Sigmoid colon (tissue), 7 donors: ENCODE results near the gene ATP23. TPM values are rescaled to one million over a fixed set of nuclear protein-coding genes. Genes with fewer than 3 reads are reported as not detected.

Experiments
- DNase-seq: peaks from one replicate; pipeline ENCODE4 v3.0.0-alpha.2; 2019
- H3K27ac ChIP-seq, 4 donors: fragments of 200-600 bp; sonication (generic); one replicate each; pipeline ENCODE4 v1.5.1; 2016 to 2019; ENCODE audit warnings: mild to moderate bottlenecking in 1 of 4
- H3K27me3 ChIP-seq, 3 donors: fragments of 200-600 bp; sonication (generic); one replicate each; pipeline ENCODE4 v1.5.1; 2019; ENCODE audit warnings: mild to moderate bottlenecking in 1 of 3
- H3K36me3 ChIP-seq, 4 donors: fragments of 200-600 bp; sonication (generic); one replicate each; pipeline ENCODE4 v1.5.1; 2016 to 2019
- H3K4me1 ChIP-seq, 4 donors: fragments of 200-600 bp; sonication (generic); one replicate each; pipeline ENCODE4 v1.5.1; 2017 to 2019
- H3K4me3 ChIP-seq, 4 donors: fragments of 200-600 bp; sonication (generic); one replicate each; pipeline ENCODE4 v1.5.1; 2017 to 2019; ENCODE audit warnings: mild to moderate bottlenecking in 2 of 4, moderate library complexity in 1 of 4
- H3K9me3 ChIP-seq, 4 donors: fragments of 200-600 bp in 3 of 4; sonication (generic) in 3 of 4; one replicate each; pipeline versions ENCODE4 v1.5.1 to v1.6.1; 2013 to 2019
- CTCF ChIP-seq, 4 experiments: fragments of 450-650 bp in 3 of 4; fragments of 200-600 bp in 1 of 4; IDR thresholded peaks; one replicate each; pipeline ENCODE4 v1.5.1; 2016 to 2019; ENCODE audit warnings: antibody characterized with exemption in 4 of 4, mild to moderate bottlenecking in 3 of 4, moderate library complexity in 2 of 4
- EP300 ChIP-seq, 4 donors: sonication (generic); formaldehyde crosslinking; IDR thresholded peaks; one replicate each; pipeline ENCODE4 v1.6.1; 2017; ENCODE audit warnings: antibody characterized with exemption in 4 of 4
- POLR2A ChIP-seq, 2 donors: fragments of 450-650 bp; IDR thresholded peaks; one replicate each; pipeline ENCODE4 v1.6.1; 2016; ENCODE audit warnings: antibody characterized with exemption in 2 of 2, mild to moderate bottlenecking in 2 of 2, moderate library complexity in 2 of 2
- POLR2AphosphoS5 ChIP-seq, 4 donors: sonication (generic); formaldehyde crosslinking; IDR thresholded peaks; one replicate each; pipeline ENCODE4 v1.6.1; 2017; ENCODE audit warnings: antibody characterized with exemption in 4 of 4
- WGBS, 2 donors: extraction: QIAGEN DNeasy Blood & Tissue Kit; methylation state at CpG; one replicate each; pipeline ENCODE4 v1.1.7; 2013; 5-methylcytosine and 5-hydroxymethylcytosine counted together
- intact Hi-C: fragments of 100-400 bp; cut with DNase I; formaldehyde crosslinking; loops from one replicate; pipeline ENCODE4 v1.15.1; 2023
- polyA plus RNA-seq, 3 donors: library from polyadenylated mRNA; stranded (reverse); fragments of 200-250 nt; gene quantifications; one replicate each; pipeline ENCODE4 v1.2.3, GENCODE V29; 2013
- total RNA-seq, 4 donors: library from RNA; depleted of rRNA; stranded (reverse); fragments of >200 nt; gene quantifications; one replicate each; pipeline ENCODE4 v1.1.0, GENCODE V29; 2016
- donor health status: healthy with polysubstance abuse.
- donor health status: Bipolar disorder and iron deficiency.
- donor health status: healthy.

ATP23 gene
- total and polyA plus RNA-seq, 7 donors = 5.3 to 43.5 (median 14.8) TPM

GRCh38 chr12:57908511-57908910, 32.9 kb upstream of the ATP23 start:
- Histone ChIP-seq H3K27me3 (no peaks in the 10 kb centered on the region), H3K4me3 (no peak overlapping the region), H3K36me3 (no peaks in the 10 kb centered on the region), H3K9me3 (no peaks in the 10 kb centered on the region), H3K27ac (no peak overlapping the region), H3K4me1 (peaks cover 0 to 5% (median 0%) of the 10 kb centered on the region in 4 donors)
- no peak for DNase-seq
- WGBS, 2 donors = 88 to 92% methylated on average over 8 of the region's 8 CpGs
- intact Hi-C loops = no loop called here
- TF ChIP-seq EP300 (IDR thresholded peaks at IDR 0.05) (no peak), CTCF (IDR thresholded peaks at IDR 0.05) (no peak), POLR2AphosphoS5 (IDR thresholded peaks at IDR 0.05) (no peak), POLR2A (IDR thresholded peaks at IDR 0.05) (no peak)

- no peak overlapping the region for H3K27ac ChIP-seq
- H3K9me3 ChIP-seq = no peaks in the 10 kb centered on the region
- intact Hi-C loops = no loop called here
- H3K4me3 ChIP-seq = no peak overlapping the region
- peaks cover 0 to 5% (median 0%) of the 10 kb centered on the region in 4 donors for H3K4me1 ChIP-seq
- DNase-seq = no peak
- no peaks in the 10 kb centered on the region for H3K36me3 ChIP-seq
- H3K27me3 ChIP-seq = no peaks in the 10 kb centered on the region
- 85 to 87% methylated on average over 4 of the region's 4 CpGs for WGBS, 2 donors
- no peak for TF ChIP-seq CTCF (IDR thresholded peaks at IDR 0.05)
- no peak for TF ChIP-seq POLR2A (IDR thresholded peaks at IDR 0.05)
- TF ChIP-seq EP300 (IDR thresholded peaks at IDR 0.05) = no peak
- no peak for TF ChIP-seq POLR2AphosphoS5 (IDR thresholded peaks at IDR 0.05)
Measured at GRCh38 chr12:57909056-57909455, 32.3 kb upstream of the ATP23 start.

GRCh38 chr12:57909611-57910010, 31.8 kb upstream of the ATP23 start:
- Histone ChIP-seq H3K27me3 (no peaks in the 10 kb centered on the region), H3K36me3 (no peaks in the 10 kb centered on the region), H3K4me1 (peaks cover 0 to 5% (median 0%) of the 10 kb centered on the region in 4 donors), H3K27ac (no peak overlapping the region), H3K4me3 (no peak overlapping the region), H3K9me3 (no peaks in the 10 kb centered on the region)
- intact Hi-C loops = no loop called here
- no peak for DNase-seq
- WGBS, 2 donors = 86 to 93% methylated on average over 4 of the region's 4 CpGs
- TF ChIP-seq POLR2AphosphoS5 (IDR thresholded peaks at IDR 0.05) (no peak), EP300 (IDR thresholded peaks at IDR 0.05) (no peak), POLR2A (IDR thresholded peaks at IDR 0.05) (no peak), CTCF (IDR thresholded peaks at IDR 0.05) (no peak)

- no peak for TF ChIP-seq EP300 (IDR thresholded peaks at IDR 0.05)
- TF ChIP-seq CTCF (IDR thresholded peaks at IDR 0.05) = no peak
- no peak for TF ChIP-seq POLR2A (IDR thresholded peaks at IDR 0.05)
- no peak for TF ChIP-seq POLR2AphosphoS5 (IDR thresholded peaks at IDR 0.05)
- DNase-seq = no peak
- Histone ChIP-seq H3K4me1 (no peaks in the 10 kb centered on the region), H3K9me3 (no peaks in the 10 kb centered on the region), H3K27me3 (no peaks in the 10 kb centered on the region), H3K27ac (no peak overlapping the region), H3K36me3 (no peaks in the 10 kb centered on the region), H3K4me3 (no peak overlapping the region)
- intact Hi-C loops = no loop called here
- WGBS, 2 donors = 48 to 52% methylated on average over 4 of the region's 4 CpGs
Measured at GRCh38 chr12:57918147-57918546, 23.2 kb upstream of the ATP23 start.

GRCh38 chr12:57927086-57927485, 14.3 kb upstream of the ATP23 start:
- Histone ChIP-seq H3K36me3 (peaks cover 0 to 3% (median 0%) of the 10 kb centered on the region in 4 donors), H3K4me1 (no peaks in the 10 kb centered on the region), H3K27me3 (no peaks in the 10 kb centered on the region), H3K27ac (no peak overlapping the region), H3K9me3 (no peaks in the 10 kb centered on the region), H3K4me3 (no peak overlapping the region)
- no peak for TF ChIP-seq POLR2AphosphoS5 (IDR thresholded peaks at IDR 0.05)
- no peak for TF ChIP-seq CTCF (IDR thresholded peaks at IDR 0.05)
- no peak for TF ChIP-seq POLR2A (IDR thresholded peaks at IDR 0.05)
- TF ChIP-seq EP300 (IDR thresholded peaks at IDR 0.05) = no peak
- no peak for DNase-seq
- intact Hi-C loops = no loop called here
- 57 to 69% methylated on average over 3 of the region's 3 CpGs for WGBS, 2 donors
